GM21390 (cell line): ENCODE data around the gene C11orf21.

Experiments used
- ATAC-seq: cut with Tn5 transposase; IDR thresholded peaks from one replicate; pipeline ENCODE4 v1.9.1; 2021; ENCODE audit not compliant: unreplicated experiment

C11orf21 gene

DNA sequence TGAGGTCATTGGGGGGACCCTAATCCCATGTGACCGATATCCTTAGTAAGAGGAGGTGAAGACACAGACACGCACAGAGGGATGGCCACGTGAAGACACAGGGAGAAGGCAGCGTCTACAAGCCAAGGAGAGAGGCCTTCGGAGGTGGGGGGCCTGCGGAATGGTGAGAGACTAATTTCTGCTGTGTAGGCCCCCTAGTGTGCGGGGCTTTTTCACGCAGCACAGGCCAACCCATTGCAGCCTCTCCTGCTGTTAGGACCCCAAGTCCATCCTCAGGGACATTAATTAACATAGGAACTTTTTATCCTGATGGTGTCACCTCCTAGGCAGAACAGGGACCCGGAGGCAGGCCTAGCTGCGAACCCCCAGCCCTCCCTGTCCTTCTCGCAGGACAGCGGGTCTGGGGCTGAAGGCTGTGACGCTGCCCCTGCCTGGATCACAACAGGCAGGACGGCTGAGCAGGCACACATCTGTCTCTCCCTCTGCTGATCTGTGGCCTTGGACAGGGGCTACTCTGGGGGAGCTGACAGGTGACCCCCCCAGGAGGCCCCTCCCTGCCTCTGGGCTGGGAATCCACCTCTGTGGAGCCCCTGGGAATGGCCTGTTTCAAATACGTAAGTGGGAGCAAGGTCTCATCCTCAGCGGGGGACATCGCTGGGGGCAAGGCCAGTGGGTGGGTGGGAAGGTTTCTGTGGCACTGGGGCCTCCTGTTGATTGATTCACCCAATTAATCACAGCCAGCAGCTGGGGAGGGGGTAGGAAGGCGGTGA is 39.2 kb downstream of the C11orf21 start:
- ATAC-seq = no peak

GRCh38 chr11:2261436-2262230 is 40.1 kb downstream of the C11orf21 start:
- no peak for ATAC-seq

- no peak for ATAC-seq
These were observed 41.0 kb downstream of the C11orf21 start for GRCh38 chr11:2260491-2261364.

DNA sequence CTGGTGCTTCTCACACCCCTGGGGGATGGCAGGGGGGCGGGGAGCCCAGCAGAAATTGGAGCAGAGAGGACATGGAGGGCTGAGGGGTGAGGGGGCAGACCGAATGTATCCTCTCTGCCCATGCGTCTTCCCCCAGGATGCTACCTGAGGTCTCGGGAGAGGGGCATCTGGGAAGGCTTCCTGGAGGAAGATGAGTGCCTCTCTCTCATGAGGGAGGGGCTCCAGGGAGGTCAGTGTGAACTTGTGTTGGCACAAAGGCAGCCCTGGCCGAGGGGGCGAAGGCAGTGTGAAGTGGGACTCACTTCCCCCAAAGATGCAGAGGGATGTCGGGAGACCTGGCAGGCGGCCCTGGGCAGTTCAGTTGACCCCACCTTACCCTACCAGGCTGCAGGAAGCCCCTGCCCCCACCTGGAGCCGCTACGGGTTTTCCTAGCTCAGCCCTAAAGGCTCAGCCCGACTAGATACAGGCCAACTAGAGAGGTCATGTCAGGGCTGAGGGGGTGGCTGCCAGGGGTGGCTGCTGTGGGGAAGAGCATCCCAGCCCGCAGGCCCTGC is 41.7 kb downstream of the C11orf21 start:
- no peak for ATAC-seq

DNA sequence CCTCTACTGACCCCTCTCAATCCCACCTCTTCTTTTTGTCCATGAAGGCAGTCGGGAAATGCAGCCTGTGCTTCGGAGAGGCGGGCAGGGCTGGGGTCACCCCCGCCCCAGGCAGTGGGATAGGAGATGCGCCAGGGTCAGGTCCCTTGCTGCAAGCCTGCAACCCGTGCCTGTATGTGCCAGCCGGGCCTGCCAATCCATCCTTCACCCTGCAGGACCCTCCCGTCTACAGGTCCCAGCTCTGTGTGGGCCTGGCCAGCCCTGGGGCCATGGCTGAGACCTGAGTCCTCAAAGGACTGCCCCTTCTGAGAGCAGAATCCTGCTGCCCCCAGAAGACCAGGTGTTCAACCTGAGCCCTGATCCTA is 42.3 kb downstream of the C11orf21 start:
- ATAC-seq = no peak

- ATAC-seq = no peak
These were observed 42.9 kb downstream of the C11orf21 start for GRCh38 chr11:2258501-2259465.

DNA sequence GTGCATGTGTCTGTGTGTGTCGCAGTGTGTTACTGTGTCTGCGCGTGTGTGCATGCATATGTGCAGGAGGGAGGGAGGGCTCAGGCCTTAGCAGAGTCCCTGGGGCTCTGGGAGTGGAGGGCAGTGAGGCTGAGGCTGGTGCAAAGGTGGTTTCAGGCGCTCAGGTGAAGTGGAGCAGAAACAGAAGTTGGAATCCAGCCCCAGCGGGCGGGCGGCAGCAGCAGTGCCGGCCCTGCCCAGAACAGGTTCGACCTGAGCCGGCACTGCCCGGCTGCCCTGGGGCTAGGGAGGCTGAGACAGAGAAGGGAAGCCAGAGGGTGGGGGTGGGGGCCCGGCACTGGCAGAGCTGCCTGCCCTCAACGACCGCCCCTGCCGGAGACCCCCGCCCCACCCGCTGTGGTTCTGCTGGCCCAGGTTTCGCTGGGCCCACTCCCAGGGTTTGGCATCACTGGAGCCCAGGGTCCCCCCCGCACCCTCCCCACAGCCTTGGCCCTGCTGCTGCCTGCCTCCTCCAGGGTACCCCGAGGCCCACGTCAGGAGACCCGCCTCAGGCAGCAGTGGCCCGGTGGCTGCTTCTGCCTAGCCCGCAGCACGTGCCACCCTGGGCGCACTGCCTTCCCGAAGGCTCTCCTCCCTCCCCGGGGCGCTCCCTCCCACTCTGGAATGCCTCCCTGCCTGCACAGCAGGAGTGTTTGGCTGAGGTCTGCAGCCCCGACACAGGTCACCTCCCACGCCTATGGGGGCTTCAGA is 44.6 kb downstream of the C11orf21 start:
- ATAC-seq = no peak

GRCh38 chr11:2256293-2256913 is 45.3 kb downstream of the C11orf21 start:
- no peak for ATAC-seq

GRCh38 chr11:2252018-2252417 is 49.7 kb downstream of the C11orf21 start:
- ATAC-seq = no peak

- no peak for ATAC-seq
These were observed 50.6 kb downstream of the C11orf21 start for GRCh38 chr11:2251138-2251537.

GRCh38 chr11:2250485-2250884 is 51.2 kb downstream of the C11orf21 start:
- ATAC-seq = no peak

DNA sequence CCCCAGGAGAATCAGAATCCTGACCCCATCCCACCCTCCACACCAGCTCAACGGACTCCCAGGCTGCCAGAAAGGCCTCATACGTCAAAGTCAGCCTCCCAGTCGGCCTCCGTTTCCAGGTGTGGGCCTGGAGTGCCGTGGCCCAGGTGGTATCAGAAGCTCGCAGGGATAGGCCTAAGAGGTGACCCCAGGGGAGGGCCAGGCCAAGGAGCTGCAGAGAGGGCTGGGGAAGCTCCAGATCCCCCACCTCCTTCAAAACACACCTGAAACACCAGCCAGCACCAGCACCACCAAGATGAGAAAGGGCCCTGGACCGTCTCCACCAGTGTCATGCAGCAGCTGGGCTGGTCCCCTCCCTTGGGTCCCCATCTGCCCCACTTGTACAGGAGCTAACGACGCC is 51.7 kb downstream of the C11orf21 start:
- ATAC-seq = no peak

- ATAC-seq = no peak
These were observed 52.4 kb downstream of the C11orf21 start for GRCh38 chr11:2249189-2249916.

- no peak for ATAC-seq
These were observed 53.0 kb downstream of the C11orf21 start for GRCh38 chr11:2248762-2249161.

DNA sequence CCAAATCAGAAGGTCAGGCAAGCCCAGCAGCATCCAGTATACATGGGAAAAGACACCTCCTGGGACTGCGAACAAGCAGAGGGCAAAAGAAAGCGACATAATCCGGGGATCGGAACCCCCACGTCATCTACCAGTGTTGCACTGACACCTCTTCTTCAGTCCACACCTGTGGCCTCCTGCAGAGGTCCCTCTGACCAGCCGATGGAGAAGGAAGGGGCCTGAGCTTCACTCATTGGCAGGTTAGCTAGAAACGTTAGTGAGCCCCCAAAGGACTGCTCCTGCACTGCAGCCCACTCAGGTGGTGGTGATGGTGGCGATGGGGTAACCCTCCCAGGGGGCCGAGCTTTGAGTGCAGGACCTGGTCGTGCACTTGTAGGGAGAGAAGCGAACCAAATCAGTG is 53.5 kb downstream of the C11orf21 start:
- ATAC-seq = no peak

DNA sequence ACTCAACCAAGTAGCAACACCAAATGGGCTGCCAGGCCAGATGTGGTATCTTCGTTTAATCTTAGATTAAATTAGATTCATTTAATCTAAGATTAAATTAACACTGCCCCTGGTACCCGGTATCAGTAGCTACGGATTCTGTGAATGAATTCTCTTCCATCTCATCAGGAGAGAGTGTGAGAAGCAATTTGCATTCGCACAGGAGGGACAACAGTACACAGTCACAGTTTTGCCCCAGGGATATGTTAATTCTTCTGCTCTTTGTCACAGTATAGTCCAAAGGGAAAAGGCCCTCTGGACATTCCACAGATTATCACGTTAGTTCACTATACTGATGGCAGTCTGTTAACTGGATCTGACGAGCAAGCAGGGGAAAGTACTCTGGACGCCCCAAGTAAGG is 54.2 kb downstream of the C11orf21 start:
- no peak for ATAC-seq
